HAP-1 (cell line): ENCODE results near the gene DSCAM.

Source experiments
- DNase-seq, 2 experiments: peaks; one replicate each; pipeline ENCODE4 v3.0.0-alpha.2; 2016 to 2020; ENCODE audit warnings: low spot score in 2 of 2
- H3K27me3 ChIP-seq: fragments of 250-450 bp; sonication (Bioruptor Pico); 2 replicates; pipeline ENCODE4 v1.5.1; 2020; ENCODE audit warnings: low read depth, mild to moderate bottlenecking, moderate library complexity
- H3K36me3 ChIP-seq: fragments of 250-450 bp; sonication (Bioruptor Pico); replicated peaks from 2 replicates; pipeline ENCODE4 v1.5.1; 2020; ENCODE audit warnings: mild to moderate bottlenecking
- H3K4me1 ChIP-seq: fragments of 250-450 bp; sonication (Bioruptor Pico); 2 replicates; pipeline ENCODE4 v1.5.1; 2020; ENCODE audit warnings: mild to moderate bottlenecking
- H3K4me3 ChIP-seq: fragments of 250-450 bp; sonication (Bioruptor Pico); 2 replicates; pipeline ENCODE4 v1.5.1; 2020; ENCODE audit warnings: mild to moderate bottlenecking, moderate library complexity
- H3K9me3 ChIP-seq: fragments of 250-450 bp; sonication (Bioruptor Pico); 2 replicates; pipeline ENCODE4 v1.5.1; 2020; ENCODE audit warnings: mild to moderate bottlenecking, moderate library complexity
- in situ Hi-C: fragments of 300-500 bp; cut with MboI; formaldehyde crosslinking; loops from 3 replicates; pipeline ENCODE4 v1.14.3; 2020; ENCODE audit warnings: low sequenced_read_pairs, inconsistent platforms, mixed read lengths

DSCAM gene

DNA sequence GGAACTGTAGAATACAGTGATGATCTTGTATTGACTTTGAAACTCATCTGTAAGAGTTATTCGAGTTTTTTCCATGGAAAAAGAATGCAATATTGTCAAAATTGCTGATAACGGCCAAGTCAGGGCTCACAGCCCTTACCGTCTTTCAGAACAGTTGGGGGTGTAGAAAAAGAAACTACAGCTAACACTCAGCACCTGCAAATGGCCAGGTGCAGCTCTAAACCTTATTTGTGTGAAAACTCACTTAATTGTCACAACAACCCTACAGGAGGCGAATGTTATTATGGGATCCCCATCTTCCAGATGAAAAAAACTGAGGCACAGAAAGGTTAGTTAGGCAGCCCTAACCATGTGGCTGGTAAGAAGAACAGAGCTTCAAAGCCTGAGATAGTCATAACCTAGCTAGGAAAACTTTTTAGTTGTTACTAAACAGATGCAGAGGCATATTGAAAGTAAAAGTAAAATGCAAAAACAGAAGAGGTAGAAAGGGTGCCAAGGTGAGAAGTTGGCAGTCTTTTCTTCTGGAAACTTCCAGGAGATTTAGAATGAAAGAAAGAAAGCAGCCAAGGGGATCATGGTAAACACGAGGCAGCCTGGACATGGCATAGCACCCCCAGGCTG, 76.4 kb downstream of the DSCAM start:
- no peaks in the 10 kb centered on the region for H3K36me3 ChIP-seq
- DNase-seq = peak in 1 of 2 experiments; percentile 2
- no peaks in the 10 kb centered on the region for H3K27me3 ChIP-seq
- in situ Hi-C loops = no loop called here
- no peaks in the 10 kb centered on the region for H3K9me3 ChIP-seq
- H3K4me3 ChIP-seq = no peak overlapping the region
- no peaks in the 10 kb centered on the region for H3K4me1 ChIP-seq

DNA sequence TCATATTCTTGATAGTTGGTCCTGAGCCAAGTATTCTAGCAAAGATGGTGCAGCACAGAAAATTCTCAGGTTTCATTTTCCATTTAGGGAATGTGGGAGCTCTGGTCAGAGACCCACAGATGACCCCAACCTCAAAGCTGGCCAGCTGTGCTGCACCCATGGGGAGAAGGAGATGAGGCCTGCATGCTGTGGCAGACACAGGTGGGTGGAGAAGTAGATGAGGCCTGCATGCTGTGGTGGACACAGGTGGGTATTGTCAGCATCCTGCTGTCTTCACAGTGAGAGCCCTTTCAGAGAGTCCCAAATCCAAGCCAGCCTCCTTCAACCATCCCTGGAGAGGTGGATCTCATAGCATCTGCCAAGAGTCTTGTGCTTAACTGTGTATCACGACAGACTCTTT, 77.7 kb downstream of the DSCAM start:
- H3K9me3 ChIP-seq = no peaks in the 10 kb centered on the region
- H3K27me3 ChIP-seq = no peaks in the 10 kb centered on the region
- DNase-seq = no peak
- in situ Hi-C loops = no loop called here
- no peaks in the 10 kb centered on the region for H3K36me3 ChIP-seq
- H3K4me1 ChIP-seq = no peaks in the 10 kb centered on the region
- H3K4me3 ChIP-seq = no peak overlapping the region

DNA sequence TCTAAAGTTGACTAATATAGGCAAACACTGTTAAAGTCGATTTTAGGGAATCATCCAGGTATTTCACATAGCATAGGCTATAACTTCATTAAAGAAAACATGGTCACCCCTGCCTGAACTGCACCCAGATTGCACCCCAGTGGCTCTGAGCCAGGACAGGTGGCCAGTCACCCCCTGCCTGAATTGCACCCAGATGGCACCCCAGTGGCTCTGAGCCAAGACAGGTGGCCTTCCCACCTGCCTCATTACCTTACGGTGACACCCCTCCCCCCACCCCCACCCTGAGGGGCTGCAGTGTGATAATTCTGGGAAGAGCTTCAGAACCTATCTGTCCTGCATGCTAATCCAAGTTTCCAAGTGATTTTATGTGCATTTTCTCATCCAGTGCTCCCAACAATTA, 78.9 kb downstream of the DSCAM start:
- H3K9me3 ChIP-seq = no peaks in the 10 kb centered on the region
- in situ Hi-C loops = no loop called here
- H3K4me3 ChIP-seq = no peak overlapping the region
- H3K27me3 ChIP-seq = no peaks in the 10 kb centered on the region
- no peaks in the 10 kb centered on the region for H3K4me1 ChIP-seq
- no peak for DNase-seq
- H3K36me3 ChIP-seq = no peaks in the 10 kb centered on the region

DNA sequence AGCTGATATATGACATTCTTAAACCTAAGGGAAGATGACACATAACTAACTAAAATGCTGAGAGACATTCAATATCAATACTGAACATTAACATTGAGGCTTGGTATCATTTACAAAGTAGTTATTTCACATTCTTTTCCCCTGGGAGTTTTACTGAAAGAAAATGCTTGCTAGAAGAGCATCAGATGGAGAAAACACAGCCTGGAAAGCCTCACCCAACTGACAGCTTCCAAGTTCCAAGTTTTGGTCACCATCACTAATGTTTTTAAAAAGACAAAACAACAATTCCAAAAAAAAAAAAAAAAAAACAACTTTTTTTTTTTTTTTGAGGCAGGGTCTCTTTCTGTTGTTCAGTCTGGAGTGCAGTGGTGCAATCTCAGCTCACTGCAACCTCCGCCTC, 80.6 kb downstream of the DSCAM start:
- Histone ChIP-seq H3K27me3 (no peaks in the 10 kb centered on the region), H3K4me1 (no peaks in the 10 kb centered on the region), H3K36me3 (no peaks in the 10 kb centered on the region), H3K9me3 (no peaks in the 10 kb centered on the region), H3K4me3 (no peak overlapping the region)
- in situ Hi-C loops = no loop called here
- DNase-seq = no peak

DNA sequence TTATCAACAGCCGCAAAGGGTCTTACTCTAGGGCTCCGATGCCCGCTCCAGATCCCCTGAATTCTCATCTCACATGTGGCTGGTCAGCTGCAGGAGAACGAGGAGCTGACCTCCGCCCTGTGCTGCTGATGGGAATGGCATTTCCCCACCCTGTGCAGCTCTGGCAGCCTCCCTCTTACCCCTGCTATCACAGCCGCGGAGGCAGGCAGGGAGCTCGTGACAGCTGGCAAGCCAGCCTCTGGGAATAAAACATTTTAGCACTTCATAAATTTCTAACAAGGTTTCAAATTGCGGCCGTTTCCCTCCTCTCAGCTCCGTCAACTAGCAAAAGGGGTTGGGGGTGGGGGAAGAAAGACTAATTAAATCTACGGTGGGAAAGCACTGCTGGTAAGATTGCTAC, 81.1 kb downstream of the DSCAM start:
- no peak for DNase-seq
- in situ Hi-C loops = no loop called here
- no peaks in the 10 kb centered on the region for H3K4me1 ChIP-seq
- no peaks in the 10 kb centered on the region for H3K36me3 ChIP-seq
- H3K4me3 ChIP-seq = no peak overlapping the region
- no peaks in the 10 kb centered on the region for H3K9me3 ChIP-seq
- no peaks in the 10 kb centered on the region for H3K27me3 ChIP-seq

DNA sequence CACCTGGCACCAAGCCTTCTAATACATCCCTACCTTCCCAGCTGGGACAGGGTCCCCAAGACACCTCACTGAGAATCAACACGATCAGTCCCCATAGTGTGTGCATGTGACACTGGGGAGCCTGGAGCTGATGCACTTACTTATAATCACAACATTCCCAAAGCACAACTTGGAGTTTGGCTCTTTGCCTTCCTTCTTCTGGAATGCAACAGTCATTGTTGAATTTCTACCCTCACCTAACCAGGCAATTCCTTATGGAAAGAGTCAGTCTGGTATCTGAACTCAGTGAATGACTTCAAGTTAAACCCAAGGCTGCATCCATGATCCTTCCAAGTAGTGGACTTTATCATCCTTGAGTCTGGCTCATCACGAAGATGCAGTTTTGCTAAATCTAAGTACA, 86.1 kb downstream of the DSCAM start:
- in situ Hi-C loops = no loop called here
- H3K27me3 ChIP-seq = no peaks in the 10 kb centered on the region
- H3K4me1 ChIP-seq = no peaks in the 10 kb centered on the region
- no peaks in the 10 kb centered on the region for H3K36me3 ChIP-seq
- no peaks in the 10 kb centered on the region for H3K9me3 ChIP-seq
- H3K4me3 ChIP-seq = no peak overlapping the region
- DNase-seq = no peak

DNA sequence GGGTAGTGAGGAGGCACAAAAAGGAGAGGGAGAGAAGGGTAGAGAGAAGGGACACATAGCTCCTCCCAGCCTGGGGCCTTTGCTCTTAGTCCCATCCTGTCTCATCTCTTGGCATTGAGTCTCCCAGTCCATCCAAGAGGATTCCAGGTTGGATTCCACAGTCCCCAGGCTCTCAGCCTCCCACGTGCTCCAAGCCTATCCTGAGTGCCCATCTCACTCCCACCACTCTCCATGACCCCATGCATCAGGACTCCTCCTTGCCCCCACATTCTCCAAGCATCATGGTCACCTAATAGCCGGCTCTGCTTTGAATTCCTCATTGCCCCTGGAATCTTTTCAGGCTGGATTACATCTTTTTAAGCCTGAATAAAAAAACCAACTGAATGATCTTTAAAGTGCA, 87.9 kb downstream of the DSCAM start:
- Histone ChIP-seq H3K9me3 (0 out of 2 replicates have a peak, but pooled peaks cover 5% of the 10 kb centered on the region), H3K27me3 (no peaks in the 10 kb centered on the region), H3K36me3 (no peaks in the 10 kb centered on the region), H3K4me1 (no peaks in the 10 kb centered on the region), H3K4me3 (no peak overlapping the region)
- DNase-seq = no peak
- in situ Hi-C loops = no loop called here

DNA sequence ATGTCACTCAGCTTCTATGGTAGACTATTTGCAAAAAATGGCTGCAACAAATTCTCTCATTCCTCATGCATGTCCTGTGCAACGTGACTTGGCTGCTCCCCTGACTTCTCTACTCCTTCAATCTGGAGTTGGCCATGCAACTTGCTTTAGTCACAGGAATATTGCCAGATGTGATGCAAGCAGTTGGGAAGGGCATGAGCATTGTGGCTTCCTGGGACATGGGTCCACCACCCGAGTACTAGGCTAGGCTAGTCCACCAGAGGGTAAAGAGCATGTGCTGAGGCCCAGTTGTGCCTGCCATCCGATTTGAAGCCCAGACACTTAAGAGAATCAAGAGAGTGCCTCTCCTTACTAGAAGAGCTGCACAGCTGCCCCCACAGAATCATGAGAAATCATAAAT, 89.6 kb downstream of the DSCAM start:
- Histone ChIP-seq H3K4me3 (no peak overlapping the region), H3K36me3 (no peaks in the 10 kb centered on the region), H3K27me3 (no peaks in the 10 kb centered on the region), H3K9me3 (0 out of 2 replicates have a peak, but pooled peaks cover 5% of the 10 kb centered on the region), H3K4me1 (no peaks in the 10 kb centered on the region)
- in situ Hi-C loops = no loop called here
- DNase-seq = no peak

DNA sequence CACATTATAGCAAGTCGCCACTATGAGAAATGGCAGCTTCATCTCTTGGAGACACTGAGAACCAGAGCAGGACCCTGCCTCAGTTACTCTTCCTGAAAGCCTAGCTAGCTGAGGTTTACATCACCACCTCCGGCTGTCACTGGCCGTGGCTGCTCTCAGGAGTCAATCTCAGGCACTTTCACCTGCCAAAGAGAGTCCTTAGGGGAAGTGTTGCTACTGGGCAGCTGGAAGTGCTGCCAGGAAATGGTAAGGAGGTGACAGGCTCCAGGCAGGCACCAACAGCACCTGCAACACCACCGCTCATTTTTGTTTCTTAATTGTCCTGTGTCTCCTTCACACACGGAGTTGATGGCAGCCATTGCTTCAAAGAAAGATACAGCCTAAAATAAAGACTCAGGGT, 92.5 kb downstream of the DSCAM start:
- in situ Hi-C loops = no loop called here
- Histone ChIP-seq H3K9me3 (0 out of 2 replicates have a peak, but pooled peaks cover 5% of the 10 kb centered on the region), H3K4me3 (no peak overlapping the region), H3K4me1 (no peaks in the 10 kb centered on the region), H3K36me3 (no peaks in the 10 kb centered on the region), H3K27me3 (no peaks in the 10 kb centered on the region)
- no peak for DNase-seq

DNA sequence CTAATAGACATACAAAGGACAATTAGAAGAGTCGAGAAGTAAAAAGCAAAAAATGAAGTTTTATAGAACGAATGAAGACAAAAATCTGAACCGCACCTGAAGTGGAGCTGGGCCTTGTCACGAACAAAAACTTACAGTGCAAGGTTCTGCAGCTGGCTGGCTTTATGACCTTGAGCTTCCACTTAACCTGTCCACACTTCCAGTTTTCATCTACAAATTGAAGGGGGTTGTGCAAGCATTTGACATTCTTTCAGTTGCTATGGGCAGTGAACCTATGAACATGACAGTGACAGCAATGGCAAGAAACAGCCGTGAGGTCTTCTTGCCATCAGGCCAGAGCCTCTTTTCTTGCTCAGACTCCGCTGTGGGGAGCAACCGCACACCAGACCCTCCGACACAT, 93.2 kb downstream of the DSCAM start:
- no peaks in the 10 kb centered on the region for H3K36me3 ChIP-seq

DNA sequence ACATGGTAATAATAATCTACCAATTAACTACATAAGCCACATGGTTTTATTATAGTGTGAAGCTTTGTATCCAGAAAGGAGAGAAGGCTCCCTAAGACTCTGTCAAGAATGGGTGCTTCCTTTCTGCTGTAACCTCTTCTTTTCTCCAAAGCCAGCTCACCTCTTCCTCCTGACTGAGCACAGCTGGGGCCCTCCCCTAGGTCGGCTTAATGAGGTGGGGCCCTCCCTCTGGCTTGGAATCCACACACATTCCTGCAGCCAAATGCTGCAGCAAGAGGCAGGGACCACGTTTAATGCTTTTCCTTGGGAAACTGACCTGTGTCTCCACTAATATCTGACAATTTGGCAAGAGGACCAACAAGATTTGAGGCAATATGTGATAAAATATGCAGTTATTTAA, 94.8 kb downstream of the DSCAM start:
- Histone ChIP-seq H3K4me3 (no peak overlapping the region), H3K4me1 (no peaks in the 10 kb centered on the region), H3K9me3 (0 out of 2 replicates have a peak, but pooled peaks cover 5% of the 10 kb centered on the region), H3K36me3 (no peaks in the 10 kb centered on the region), H3K27me3 (no peaks in the 10 kb centered on the region)
- in situ Hi-C loops = no loop called here
- DNase-seq = no peak

More for the DNA sequence above, 93.2 kb downstream of the DSCAM start:
- no peak for DNase-seq
- H3K9me3 ChIP-seq = 0 out of 2 replicates have a peak, but pooled peaks cover 5% of the 10 kb centered on the region
- no peaks in the 10 kb centered on the region for H3K4me1 ChIP-seq
- no peak overlapping the region for H3K4me3 ChIP-seq
- no peaks in the 10 kb centered on the region for H3K27me3 ChIP-seq
- in situ Hi-C loops = no loop called here

DNA sequence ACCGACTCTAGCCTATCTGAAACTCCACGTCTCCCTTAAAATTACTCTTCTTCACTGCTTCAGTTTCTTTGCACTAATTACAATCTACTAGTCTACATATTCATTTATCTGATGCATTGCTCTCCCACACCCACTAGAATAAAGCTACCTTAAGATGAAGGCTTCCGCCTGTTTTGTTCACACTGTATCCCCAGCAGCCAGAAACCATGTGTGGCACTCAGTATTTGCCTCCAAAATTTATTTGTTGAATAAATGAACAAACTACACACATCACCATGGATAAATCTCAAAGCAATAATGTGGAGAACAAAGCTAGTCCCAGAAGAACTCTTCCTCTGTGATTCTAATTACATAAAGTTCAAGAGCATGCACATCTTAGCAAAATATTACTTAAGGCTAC, 95.7 kb downstream of the DSCAM start:
- in situ Hi-C loops = no loop called here
- Histone ChIP-seq H3K27me3 (no peaks in the 10 kb centered on the region), H3K4me3 (no peak overlapping the region), H3K36me3 (no peaks in the 10 kb centered on the region), H3K4me1 (no peaks in the 10 kb centered on the region), H3K9me3 (0 out of 2 replicates have a peak, but pooled peaks cover 5% of the 10 kb centered on the region)
- DNase-seq = no peak

DNA sequence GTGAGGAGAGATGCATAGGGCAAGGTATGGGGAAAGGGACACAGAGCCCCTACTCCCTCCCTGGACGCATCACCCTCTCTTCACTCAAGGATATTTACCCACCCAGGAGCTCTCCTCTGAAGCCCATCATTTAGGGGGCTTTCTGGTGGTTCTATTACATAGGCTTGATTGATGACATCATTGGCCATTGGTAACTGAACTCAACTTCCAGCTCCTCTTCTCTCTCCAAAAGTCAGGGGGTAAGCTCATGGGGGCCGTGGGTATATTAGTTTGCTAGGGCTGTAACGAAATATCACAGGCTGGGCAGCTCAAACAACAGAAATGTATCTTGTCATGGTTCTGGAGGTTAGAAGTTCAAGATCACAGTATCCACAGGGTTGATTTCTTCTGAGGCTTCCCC, 110.8 kb downstream of the DSCAM start:
- H3K9me3 ChIP-seq = no peaks in the 10 kb centered on the region
- DNase-seq = no peak
- H3K4me1 ChIP-seq = no peaks in the 10 kb centered on the region
- H3K36me3 ChIP-seq = no peaks in the 10 kb centered on the region
- no peak overlapping the region for H3K4me3 ChIP-seq
- in situ Hi-C loops = no loop called here
- H3K27me3 ChIP-seq = no peaks in the 10 kb centered on the region

DNA sequence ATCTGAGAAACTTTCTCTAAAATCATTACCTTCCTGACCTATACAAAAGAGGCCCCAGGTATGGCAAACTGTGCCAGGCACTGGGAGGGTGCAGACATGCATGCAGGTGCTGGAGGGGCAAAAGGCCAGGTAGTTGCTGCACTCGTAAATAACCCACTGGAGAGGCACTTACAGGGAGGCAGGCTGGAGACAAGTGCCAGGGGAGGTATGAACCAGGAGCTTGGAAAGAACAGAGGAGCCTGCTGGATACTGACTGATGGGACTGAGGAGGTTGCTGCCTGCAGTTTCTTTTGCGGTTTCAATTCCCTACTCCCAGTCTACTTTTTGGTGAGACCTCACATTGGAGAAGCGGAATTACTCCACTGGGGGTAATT, 113.9 kb downstream of the DSCAM start:
- no peak for DNase-seq
- no peaks in the 10 kb centered on the region for H3K4me1 ChIP-seq
- in situ Hi-C loops = no loop called here

More for the DNA sequence above, 113.9 kb downstream of the DSCAM start:
- H3K9me3 ChIP-seq = no peaks in the 10 kb centered on the region
- H3K4me3 ChIP-seq = no peak overlapping the region
- no peaks in the 10 kb centered on the region for H3K27me3 ChIP-seq
- no peaks in the 10 kb centered on the region for H3K36me3 ChIP-seq
